ENCODE data around the gene FOSL2.

FOSL2 gene

GRCh38 chr2:28412625-28413151 is 20.0 kb downstream of the FOSL2 start:
- DNase-seq (ENCODE audit: low read depth): no peak

GRCh38 chr2:28413152-28413898 is 20.7 kb downstream of the FOSL2 start:
- no peak for DNase-seq (ENCODE audit: low read depth)

- no peak for DNase-seq (ENCODE audit: low read depth)
Measured at GRCh38 chr2:28413899-28414295, 21.2 kb downstream of the FOSL2 start.

GRCh38 chr2:28414583-28414982 is 21.9 kb downstream of the FOSL2 start:
- no peak for DNase-seq (ENCODE audit: low read depth)

GRCh38 chr2:28415010-28415409 is 22.4 kb downstream of the FOSL2 start:
- no peak for DNase-seq (ENCODE audit: low read depth)

GRCh38 chr2:28415715-28416114 is 23.1 kb downstream of the FOSL2 start:
- DNase-seq (ENCODE audit: low read depth): no peak

- DNase-seq (ENCODE audit: low read depth): no peak
Measured at GRCh38 chr2:28419003-28419402, 26.3 kb downstream of the FOSL2 start.

- peak; percentile 31 for DNase-seq (ENCODE audit: low read depth)
Measured at GRCh38 chr2:28419443-28420270, 27.0 kb downstream of the FOSL2 start.

- no peak for DNase-seq (ENCODE audit: low read depth)
Measured at GRCh38 chr2:28420722-28421121, 28.1 kb downstream of the FOSL2 start.

GRCh38 chr2:28422908-28423741 is 30.5 kb downstream of the FOSL2 start:
- no peak for DNase-seq (ENCODE audit: low read depth)

GRCh38 chr2:28423856-28424605 is 31.4 kb downstream of the FOSL2 start:
- DNase-seq (ENCODE audit: low read depth): no peak

- no peak for DNase-seq (ENCODE audit: low read depth)
Measured at GRCh38 chr2:28424799-28425463, 32.3 kb downstream of the FOSL2 start.

GRCh38 chr2:28425464-28425835 is 32.8 kb downstream of the FOSL2 start:
- no peak for DNase-seq (ENCODE audit: low read depth)

GRCh38 chr2:28427741-28428415 is 35.2 kb downstream of the FOSL2 start:
- no peak for DNase-seq (ENCODE audit: low read depth)

- DNase-seq (ENCODE audit: low read depth): no peak
Measured at GRCh38 chr2:28428486-28428885, 35.8 kb downstream of the FOSL2 start.

GRCh38 chr2:28429636-28430376 is 37.1 kb downstream of the FOSL2 start:
- DNase-seq (ENCODE audit: low read depth): no peak

GRCh38 chr2:28430377-28430765 is 37.7 kb downstream of the FOSL2 start:
- DNase-seq (ENCODE audit: low read depth): no peak

GRCh38 chr2:28430788-28431418 is 38.2 kb downstream of the FOSL2 start:
- DNase-seq (ENCODE audit: low read depth): no peak

- DNase-seq (ENCODE audit: low read depth): no peak
Measured at GRCh38 chr2:28431741-28432140, 39.1 kb downstream of the FOSL2 start.

Data from ELR (cell line).